ENCODE data around the gene PANK4. TPM values are rescaled to one million over a fixed set of nuclear protein-coding genes. Genes with fewer than 3 reads are reported as not detected.

Gene PANK4
- total and polyA plus RNA-seq, 2 experiments from 2014 or later: 18.5 to 21.3 TPM

DNA sequence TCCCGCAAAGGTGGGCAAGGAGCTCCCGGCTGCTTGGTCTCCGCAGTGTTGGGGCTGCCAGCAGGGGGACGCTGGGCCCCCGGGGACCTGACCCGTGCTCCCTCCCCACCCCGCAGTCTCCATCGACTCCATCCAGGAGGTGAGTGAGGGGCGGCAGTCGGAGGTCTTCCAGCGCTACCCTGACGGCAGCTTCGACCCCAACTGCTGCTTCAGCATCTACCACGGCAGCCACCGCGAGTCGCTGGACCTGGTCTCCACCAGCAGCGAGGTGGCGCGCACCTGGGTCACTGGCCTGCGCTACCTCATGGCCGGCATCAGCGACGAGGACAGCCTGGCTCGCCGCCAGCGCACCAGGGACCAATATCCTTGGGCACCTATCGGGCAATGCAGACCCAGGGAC, 46.8 kb downstream of the PANK4 start:
- no peaks in the 10 kb centered on the region for H4K20me1 ChIP-seq (ENCODE audit: insufficient read depth, poor library complexity, severe bottlenecking)
- no peak overlapping the region for H3K4me2 ChIP-seq
- H2AFZ ChIP-seq: no peak overlapping the region
- TF ChIP-seq EZH2phosphoT487 (IDR thresholded peaks at IDR 0.05; ENCODE audit: low read depth, severe bottlenecking, unreplicated experiment): no peak
- no peak for TF ChIP-seq EZH2 (IDR thresholded peaks at IDR 0.05; ENCODE audit: borderline replicate concordance)
- TF ChIP-seq, protein P1, sequence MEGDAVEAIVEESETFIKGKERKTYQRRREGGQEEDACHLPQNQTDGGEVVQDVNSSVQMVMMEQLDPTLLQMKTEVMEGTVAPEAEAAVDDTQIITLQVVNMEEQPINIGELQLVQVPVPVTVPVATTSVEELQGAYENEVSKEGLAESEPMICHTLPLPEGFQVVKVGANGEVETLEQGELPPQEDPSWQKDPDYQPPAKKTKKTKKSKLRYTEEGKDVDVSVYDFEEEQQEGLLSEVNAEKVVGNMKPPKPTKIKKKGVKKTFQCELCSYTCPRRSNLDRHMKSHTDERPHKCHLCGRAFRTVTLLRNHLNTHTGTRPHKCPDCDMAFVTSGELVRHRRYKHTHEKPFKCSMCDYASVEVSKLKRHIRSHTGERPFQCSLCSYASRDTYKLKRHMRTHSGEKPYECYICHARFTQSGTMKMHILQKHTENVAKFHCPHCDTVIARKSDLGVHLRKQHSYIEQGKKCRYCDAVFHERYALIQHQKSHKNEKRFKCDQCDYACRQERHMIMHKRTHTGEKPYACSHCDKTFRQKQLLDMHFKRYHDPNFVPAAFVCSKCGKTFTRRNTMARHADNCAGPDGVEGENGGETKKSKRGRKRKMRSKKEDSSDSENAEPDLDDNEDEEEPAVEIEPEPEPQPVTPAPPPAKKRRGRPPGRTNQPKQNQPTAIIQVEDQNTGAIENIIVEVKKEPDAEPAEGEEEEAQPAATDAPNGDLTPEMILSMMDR (IDR thresholded peaks at IDR 0.05; ENCODE audit: poor library complexity): no peak
- H3K27me3 ChIP-seq: no peaks in the 10 kb centered on the region
- H3K4me1 ChIP-seq (ENCODE audit: insufficient read depth): peaks cover 1% of the 10 kb centered on the region
- H3K79me2 ChIP-seq: no peaks in the 10 kb centered on the region
- no peak for DNase-seq (ENCODE audit: low spot score)
- no peak overlapping the region for H3K4me3 ChIP-seq
- WGBS (ENCODE audit: low lambda C conversion rate, missing lambda C conversion rate): 91% methylated on average over 28 of the region's 28 CpGs
- H3K9me2 ChIP-seq (replicated peaks; ENCODE audit: insufficient read depth): no peaks in the 10 kb centered on the region
- H3K9me3 ChIP-seq (ENCODE audit: low read depth): no peaks in the 10 kb centered on the region
- no peaks in the 10 kb centered on the region for H3K36me3 ChIP-seq (replicated peaks; ENCODE audit: insufficient read depth, low read depth)
- no peak overlapping the region for H3K27ac ChIP-seq

DNA sequence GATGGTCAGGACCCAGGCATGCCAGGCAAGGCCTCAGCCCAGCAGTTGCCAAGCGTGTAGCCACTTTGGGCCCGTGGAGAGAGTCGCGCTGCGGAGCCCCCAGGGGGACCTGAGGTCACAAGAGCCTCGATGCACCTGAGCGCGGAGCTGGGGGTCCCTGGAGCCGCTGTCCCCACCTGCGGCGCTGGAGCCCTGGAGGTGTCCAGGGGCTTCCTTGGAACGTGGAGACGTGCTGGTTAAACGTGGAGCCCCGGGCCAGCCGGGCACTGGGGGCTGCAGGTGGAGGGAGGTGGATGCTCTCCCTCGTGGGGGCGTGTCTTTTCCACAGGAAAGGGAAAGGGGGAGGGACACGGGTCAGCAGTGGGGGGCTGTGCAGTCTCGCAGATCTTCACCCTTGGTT, 47.2 kb downstream of the PANK4 start:
- peaks cover 6% of the 10 kb centered on the region for H3K4me1 ChIP-seq (ENCODE audit: insufficient read depth)
- H3K9me3 ChIP-seq (ENCODE audit: low read depth): no peaks in the 10 kb centered on the region
- H4K20me1 ChIP-seq (ENCODE audit: insufficient read depth, poor library complexity, severe bottlenecking): no peaks in the 10 kb centered on the region
- WGBS (ENCODE audit: low lambda C conversion rate, missing lambda C conversion rate): 84% methylated on average over 19 of the region's 20 CpGs
- H3K79me2 ChIP-seq: no peaks in the 10 kb centered on the region
- H2AFZ ChIP-seq: no peak overlapping the region
- no peak overlapping the region for H3K4me2 ChIP-seq
- H3K36me3 ChIP-seq (replicated peaks; ENCODE audit: insufficient read depth, low read depth): no peaks in the 10 kb centered on the region
- TF ChIP-seq EZH2 (IDR thresholded peaks at IDR 0.05; ENCODE audit: borderline replicate concordance): no peak
- TF ChIP-seq EZH2phosphoT487 (IDR thresholded peaks at IDR 0.05; ENCODE audit: low read depth, severe bottlenecking, unreplicated experiment): no peak
- TF ChIP-seq, protein P1 (IDR thresholded peaks at IDR 0.05; ENCODE audit: poor library complexity): no peak
- no peak overlapping the region for H3K27ac ChIP-seq
- H3K27me3 ChIP-seq: no peaks in the 10 kb centered on the region
- H3K4me3 ChIP-seq: no peak overlapping the region
- H3K9me2 ChIP-seq (replicated peaks; ENCODE audit: insufficient read depth): no peaks in the 10 kb centered on the region
- no peak for DNase-seq (ENCODE audit: low spot score)

DNA sequence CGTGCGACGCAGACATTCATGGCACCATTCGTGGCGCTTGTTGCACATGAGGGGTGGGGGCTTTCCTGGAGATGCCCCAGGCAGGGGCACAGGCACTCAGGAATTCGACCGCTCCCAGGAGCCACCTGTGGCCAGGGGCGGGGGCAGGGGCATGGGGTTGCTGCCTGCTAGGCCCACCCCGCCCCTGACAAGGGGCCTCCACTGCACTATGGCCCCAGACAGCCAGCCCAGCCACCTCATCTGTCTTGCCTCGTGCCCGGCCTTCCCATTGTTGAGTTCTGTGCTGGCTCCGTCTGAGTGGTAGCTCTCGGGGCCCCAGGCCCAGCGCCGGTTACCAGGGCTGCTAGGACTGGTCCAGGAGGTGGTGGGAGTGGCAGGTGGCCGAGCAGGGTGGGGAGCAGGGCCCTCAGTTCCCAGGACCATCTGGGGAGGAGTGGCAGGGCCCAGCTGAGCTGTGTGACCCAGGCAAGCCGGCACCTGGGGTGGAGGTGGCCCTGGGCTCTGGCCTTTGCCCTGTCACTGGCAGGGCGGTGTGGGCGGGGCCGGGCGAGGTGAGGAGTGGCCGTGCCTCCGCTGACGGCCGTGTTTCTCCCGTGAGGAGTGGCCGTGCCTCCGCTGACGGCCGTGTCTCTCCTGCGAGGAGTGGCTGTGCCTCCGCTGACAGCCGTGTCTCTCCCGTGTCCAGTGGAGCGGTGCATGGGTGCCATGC, 48.5 kb downstream of the PANK4 start:
- Histone ChIP-seq H4K20me1 (ENCODE audit: insufficient read depth, poor library complexity, severe bottlenecking) (no peaks in the 10 kb centered on the region), H3K9me3 (ENCODE audit: low read depth) (no peaks in the 10 kb centered on the region), H3K4me2 (no peak overlapping the region), H3K79me2 (no peaks in the 10 kb centered on the region), H3K27ac (no peak overlapping the region), H2AFZ (no peak overlapping the region), H3K27me3 (no peaks in the 10 kb centered on the region), H3K9me2 (replicated peaks; ENCODE audit: insufficient read depth) (no peaks in the 10 kb centered on the region), H3K36me3 (replicated peaks; ENCODE audit: insufficient read depth, low read depth) (no peaks in the 10 kb centered on the region), H3K4me3 (no peak overlapping the region), H3K4me1 (ENCODE audit: insufficient read depth) (peaks cover 9% of the 10 kb centered on the region)
- TF ChIP-seq EZH2 (IDR thresholded peaks at IDR 0.05; ENCODE audit: borderline replicate concordance): no peak
- TF ChIP-seq, protein P1 (IDR thresholded peaks at IDR 0.05; ENCODE audit: poor library complexity): no peak
- TF ChIP-seq EZH2phosphoT487 (IDR thresholded peaks at IDR 0.05; ENCODE audit: low read depth, severe bottlenecking, unreplicated experiment): no peak
- WGBS (ENCODE audit: low lambda C conversion rate, missing lambda C conversion rate): 66% methylated on average over 28 of the region's 35 CpGs
- DNase-seq (ENCODE audit: low spot score): peak; percentile 30
